GM04504 (cell line): ENCODE measurements around the gene FSTL5.

Source experiments
- DNase-seq: peaks from one replicate; pipeline ENCODE4 v3.0.0-alpha.2; 2012; ENCODE audit warnings: low read depth

FSTL5 gene

GRCh38 chr4:161577579-161578301, 586.1 kb downstream of the FSTL5 start:
- peak; percentile 73 for DNase-seq

DNA sequence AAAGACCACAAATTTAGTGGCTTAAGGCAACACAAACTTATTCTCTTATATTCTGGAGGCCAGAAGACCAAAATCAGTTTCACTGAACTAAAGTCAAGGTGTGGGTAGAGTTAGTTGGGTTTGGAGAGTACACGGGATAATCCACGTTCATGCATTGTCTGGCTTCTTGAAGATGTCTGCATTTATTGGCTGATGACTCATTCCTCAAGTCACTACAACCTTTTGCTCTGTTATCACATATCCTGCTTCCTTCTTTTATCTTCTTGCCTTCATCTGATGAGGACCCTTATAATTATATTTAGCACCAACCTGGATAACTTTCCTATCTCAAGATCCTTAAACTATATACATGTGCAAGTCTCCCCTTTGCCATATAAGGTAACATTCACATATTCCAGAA, 590.0 kb downstream of the FSTL5 start:
- no peak for DNase-seq

DNA sequence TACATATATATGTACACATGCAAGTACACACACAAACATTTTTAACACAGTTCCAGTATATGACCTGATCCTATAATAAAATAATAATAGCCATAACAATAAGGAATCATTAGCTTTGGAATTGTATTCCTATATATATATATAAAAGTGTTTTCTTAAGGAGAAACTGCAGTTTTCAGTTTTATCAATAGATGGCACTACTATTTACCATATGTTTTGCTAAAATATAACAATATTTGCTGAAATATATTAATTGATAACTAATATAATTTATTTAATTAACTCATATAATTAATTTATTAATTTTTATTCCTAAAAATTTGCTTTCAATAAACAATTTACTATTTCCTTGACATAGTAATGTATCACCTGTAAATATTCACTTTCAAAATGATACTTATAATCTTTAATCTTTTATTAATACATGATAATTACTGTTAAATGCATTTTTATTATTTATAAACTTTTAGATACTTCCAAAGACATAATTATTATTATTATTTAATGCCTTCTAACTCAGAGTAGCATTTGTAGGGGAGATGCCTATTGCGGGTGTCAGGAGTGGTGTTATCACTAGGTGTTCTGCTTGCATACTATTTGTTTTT, 599.5 kb downstream of the FSTL5 start:
- no peak for DNase-seq

DNA sequence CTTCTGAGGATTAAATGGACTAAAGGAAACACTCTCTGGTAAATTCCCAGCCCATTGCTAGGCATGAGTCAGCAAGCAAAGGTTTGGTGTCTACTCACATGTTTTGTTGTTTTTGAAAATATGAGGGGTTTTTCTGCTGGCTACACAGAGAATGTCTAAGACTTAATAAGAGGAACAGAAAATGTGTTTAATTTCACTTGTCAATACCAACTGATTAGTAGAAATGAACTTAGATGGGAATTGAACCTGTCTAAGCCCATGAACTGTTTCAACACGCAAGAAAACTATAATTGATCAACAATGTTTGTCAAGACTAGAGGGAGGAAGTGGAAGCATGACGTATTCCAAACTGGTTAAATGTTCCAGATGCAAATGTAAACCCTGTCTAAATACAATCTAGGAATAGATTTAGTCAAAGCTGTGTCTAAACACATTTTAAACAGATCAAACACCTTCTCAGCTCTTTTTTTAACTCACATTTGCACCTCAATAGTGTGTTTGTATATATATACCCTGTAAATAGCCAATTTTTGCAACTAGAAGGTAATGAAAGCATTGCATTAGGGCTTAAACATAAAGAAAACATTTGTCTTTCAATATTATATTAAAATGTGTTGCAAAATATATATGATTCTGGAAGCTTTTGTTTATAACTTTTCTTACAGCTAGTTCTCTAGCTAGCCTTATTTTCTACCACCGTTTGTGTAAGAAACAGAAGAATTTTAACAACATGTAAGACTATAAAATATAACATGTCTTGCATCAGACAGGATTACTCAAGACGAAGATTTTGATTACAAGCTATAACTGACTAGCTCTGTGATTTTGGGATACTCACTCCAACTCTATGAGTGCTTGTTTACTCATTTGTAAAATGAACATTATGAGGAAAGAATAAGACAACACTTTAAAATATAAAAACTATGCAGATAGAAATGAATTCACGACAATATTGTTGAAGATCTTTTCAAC, 607.8 kb downstream of the FSTL5 start:
- DNase-seq = no peak

DNA sequence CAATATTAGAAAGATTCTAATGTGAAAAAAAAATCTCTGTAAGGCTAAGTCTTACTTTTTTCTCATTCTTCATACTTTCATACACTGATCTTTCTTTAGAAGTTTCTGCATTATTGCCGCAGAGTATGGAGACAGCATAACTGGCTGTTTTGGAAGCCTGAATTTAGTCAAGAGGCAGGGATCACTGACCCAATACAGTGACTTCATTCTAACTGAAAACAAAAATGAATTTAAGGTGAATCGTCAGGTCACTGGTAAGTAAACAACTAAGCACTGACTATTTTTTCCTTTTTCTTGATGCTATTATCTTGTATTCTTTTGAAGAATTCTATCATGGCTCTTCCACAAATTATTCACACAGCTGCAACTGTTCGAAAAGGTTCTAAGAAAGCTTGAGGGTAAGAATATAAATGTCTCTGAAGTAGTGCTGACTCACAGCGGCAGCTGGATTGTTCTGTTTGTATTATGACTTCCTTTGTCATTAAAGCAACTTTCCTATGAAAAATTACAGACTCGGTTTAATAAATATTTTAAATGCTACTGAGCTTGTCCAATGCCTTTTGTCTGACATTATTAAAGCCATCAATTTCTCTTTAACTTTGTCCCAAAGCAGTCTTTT, 609.3 kb downstream of the FSTL5 start:
- no peak for DNase-seq

GRCh38 chr4:161546902-161547301, 616.9 kb downstream of the FSTL5 start:
- no peak for DNase-seq

GRCh38 chr4:161540265-161540664, 623.5 kb downstream of the FSTL5 start:
- no peak for DNase-seq

GRCh38 chr4:161538941-161539340, 624.9 kb downstream of the FSTL5 start:
- DNase-seq = no peak

- no peak for DNase-seq
These were observed 633.1 kb downstream of the FSTL5 start for GRCh38 chr4:161530710-161531109.

- DNase-seq = no peak
These were observed 638.7 kb downstream of the FSTL5 start for GRCh38 chr4:161525121-161525520.

DNA sequence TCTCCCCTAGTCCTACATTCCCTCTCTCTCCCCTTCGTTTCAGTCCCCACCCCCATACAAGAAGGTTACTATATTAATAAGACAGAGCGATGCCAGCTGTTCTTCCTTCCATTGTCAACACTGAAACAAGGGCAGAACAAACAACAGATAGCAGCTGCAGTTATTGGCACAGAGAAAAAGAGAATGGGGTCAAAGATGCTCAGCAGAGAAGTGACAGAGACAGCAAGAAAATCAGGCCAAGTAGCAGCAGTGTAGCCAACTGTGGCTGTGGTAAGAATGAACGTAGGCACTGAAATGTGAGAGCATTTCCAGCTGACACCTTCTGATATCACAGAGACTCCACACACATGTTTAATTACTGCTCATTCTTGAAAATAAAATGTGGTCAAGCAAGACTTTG, 641.8 kb downstream of the FSTL5 start:
- no peak for DNase-seq

- DNase-seq = no peak
These were observed 644.2 kb downstream of the FSTL5 start for GRCh38 chr4:161519611-161520010.

- no peak for DNase-seq
These were observed 645.9 kb downstream of the FSTL5 start for GRCh38 chr4:161517941-161518340.

DNA sequence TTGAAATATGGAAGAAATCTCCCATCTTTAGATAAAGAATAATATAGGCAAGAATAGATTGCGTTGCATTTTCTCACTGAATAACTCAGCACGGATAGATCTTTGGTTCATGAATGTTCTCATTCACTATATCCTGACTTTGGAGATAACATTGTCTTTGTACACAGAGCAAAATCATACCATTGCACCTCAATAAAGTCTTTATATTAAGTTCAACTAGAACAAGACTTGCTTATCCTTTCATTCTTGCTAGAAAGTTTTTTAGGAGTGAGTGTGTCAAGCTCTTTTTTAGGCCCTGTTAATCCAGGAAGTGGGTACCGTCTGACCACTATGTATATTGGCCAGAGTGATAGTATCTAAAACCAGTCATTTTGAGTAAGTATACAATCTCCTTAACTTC, 658.7 kb downstream of the FSTL5 start:
- DNase-seq = no peak

GRCh38 chr4:161498155-161498554, 665.6 kb downstream of the FSTL5 start:
- DNase-seq = no peak

- no peak for DNase-seq
These were observed 677.3 kb downstream of the FSTL5 start for GRCh38 chr4:161486461-161486860.

- no peak for DNase-seq
These were observed 697.5 kb downstream of the FSTL5 start for GRCh38 chr4:161466316-161466715.

- DNase-seq = no peak
These were observed 700.4 kb downstream of the FSTL5 start for GRCh38 chr4:161463436-161463835.

GRCh38 chr4:161457906-161458305, 705.9 kb downstream of the FSTL5 start:
- DNase-seq = no peak

DNA sequence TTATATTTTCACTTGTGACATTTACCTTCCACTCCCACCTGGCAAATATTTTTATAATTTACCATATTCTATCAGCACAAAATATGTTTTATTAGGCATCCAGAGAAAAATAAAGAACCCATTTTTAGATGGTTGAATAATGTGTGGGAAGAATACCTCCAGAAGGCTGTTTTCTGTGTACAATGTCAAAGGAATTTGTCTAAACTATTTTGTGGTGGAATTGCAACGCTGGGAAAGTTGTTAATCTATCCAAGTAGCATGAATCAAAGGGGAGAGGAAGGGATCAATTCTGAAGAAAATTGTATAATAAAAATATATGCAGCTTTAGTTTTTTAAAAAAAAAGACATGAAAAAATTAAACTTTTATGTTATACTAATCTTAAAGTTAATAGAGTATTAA, 706.5 kb downstream of the FSTL5 start:
- no peak for DNase-seq

DNA sequence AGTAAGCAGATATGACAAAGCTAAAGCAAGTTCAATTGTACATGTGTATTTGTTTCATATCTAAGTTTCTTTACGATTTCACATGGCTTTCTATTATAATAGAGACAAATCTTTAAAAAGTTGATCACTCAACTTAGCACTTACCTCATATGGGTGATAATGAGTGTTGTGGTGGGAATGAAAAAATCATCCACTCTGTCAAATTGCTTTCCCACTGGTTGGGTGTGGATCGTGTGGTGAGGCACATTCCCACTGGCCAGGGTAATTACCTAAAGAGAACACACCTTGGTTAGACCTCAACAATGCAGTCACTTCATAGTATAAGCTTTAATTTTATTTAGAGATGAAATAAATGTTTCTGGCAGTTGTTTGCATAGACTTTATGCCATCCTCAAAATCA, 708.9 kb downstream of the FSTL5 start:
- DNase-seq = no peak

DNA sequence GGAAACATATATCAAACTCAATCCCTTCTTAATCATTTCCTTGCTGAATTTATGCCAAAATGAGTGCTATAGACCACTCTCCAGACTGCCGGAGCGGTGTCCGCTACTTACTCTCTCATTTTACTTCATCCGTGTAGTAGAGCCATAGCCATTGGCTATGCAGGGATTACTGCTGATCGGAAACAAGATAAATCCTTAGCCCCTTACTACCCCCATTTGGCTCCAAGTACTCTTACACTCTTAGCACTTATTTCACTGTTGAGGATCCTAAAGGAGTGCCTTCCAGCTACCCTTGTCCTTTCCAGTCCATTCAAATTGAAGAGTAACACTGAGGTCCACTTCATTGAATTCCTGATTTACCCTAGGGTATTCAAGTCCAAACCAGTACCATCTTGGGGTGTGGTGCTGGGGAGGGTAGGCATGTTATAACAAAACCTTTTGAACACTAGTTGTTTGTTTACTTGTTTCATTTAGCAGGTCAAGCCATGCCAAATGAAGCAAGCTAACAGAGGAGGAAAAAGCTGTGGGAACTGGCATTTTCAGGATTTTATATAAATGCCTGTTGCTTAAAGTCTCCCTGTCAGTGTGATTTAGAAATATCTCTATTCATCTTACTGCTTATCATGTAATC, 715.1 kb downstream of the FSTL5 start:
- DNase-seq = no peak
